Islet precursor cell (in vitro differentiated cells): ENCODE measurements around the gene SAP30BP.

Experiments used
- DNase-seq: peaks from one replicate; pipeline ENCODE4 v3.0.0-alpha.2; 2018

Gene SAP30BP

GRCh38 chr17:75722542-75723095, 55.5 kb downstream of the SAP30BP start:
- DNase-seq: no peak

DNA sequence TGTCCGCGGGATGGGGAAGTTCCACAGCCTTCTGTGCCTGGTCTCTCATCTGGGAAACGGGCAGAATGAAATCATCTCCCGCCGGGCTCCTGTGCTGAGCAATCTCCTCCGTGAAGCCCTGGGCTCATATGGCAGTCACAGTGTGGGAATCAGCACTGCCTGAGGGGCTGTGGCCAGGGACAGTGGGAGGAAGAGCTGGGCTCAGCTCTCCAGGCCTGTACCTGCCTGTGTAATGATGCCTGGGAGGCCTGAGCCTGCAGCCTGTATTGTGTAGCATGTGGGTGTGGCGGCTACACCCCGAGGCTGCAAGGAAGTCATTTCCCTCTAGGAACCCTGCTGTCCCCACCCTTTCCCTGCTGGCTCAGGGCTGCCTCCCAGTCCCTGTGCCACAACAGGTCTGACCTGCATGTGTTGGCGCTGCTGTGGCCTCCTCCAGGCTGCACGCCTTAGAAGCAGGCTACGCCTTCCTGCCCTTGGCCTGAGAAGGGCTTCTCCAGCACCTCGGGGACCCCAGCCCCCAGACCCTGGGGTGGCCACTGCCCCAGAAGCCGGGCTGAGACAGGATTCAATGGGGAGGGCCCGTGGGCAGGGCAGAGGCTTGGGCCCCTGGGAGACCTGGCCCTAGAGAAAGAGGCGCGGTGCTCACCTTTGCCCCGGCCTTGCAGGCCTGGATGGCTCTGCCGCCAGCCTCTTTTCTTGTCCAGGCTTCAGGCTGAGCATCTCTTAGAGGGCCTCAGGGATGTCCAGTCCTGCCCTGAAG, 56.2 kb downstream of the SAP30BP start:
- peak; percentile 94 for DNase-seq

DNA sequence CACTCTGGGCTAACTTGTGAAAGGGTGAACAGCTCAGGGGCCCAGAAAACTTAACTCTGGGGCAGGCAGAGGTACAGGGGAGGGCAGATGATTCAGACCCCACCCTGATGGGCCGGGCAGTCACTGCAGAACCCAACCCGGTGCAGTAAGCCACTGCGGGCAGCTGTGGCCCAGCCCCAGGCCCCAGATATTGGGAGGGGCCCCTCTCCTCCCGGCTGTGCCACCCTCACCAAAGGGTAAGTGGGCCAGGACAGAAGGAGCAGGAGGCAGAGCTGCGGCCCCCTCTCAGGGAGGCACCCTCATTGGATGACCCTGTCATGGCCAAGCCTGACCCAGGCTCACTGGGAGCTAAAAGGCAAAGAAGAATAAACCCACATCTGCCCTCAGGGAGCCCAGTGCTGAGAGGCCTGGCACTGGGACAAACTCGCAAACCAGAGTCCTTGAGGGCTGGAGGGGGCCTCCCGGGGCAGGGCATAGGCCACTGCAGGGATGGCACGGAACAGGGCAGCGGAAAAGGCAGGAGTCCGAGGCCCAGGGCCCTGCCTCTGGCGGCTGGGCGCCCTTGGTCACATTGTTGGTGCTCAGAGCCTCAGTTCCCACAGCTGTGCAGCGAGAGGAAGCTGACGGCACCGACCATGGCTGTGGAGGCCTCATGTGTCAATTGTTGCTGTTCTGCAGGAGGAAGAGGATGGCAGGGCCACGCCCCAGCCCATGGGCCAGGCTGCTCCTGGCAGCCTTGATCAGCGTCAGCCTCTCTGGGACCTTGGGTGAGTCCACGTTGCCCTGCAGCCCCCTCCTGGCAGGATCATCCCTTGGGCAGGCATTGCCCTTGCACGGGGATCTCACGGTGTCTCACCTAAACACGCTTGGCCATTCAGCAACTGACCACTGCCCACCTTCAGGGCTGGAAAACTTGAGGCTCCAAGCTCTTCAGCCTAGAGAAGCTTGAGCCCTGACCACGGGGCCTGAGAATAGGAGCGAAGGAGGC, 57.2 kb downstream of the SAP30BP start:
- DNase-seq: no peak

GRCh38 chr17:75725504-75725903, 58.4 kb downstream of the SAP30BP start:
- no peak for DNase-seq

DNA sequence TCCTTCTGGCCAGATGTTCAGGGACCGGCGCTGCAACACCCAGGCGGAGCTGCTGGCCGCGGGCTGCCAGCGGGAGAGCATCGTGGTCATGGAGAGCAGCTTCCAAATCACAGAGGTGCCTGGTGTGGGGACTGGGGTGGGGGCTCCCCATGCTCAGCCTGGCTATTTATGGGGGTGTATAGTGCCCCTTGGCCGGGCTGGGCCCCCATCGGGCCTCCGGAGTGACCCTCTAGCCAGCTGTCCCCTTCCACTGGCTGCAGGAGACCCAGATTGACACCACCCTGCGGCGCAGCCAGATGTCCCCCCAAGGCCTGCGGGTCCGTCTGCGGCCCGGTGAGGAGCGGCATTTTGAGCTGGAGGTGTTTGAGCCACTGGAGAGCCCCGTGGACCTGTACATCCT, 60.3 kb downstream of the SAP30BP start:
- no peak for DNase-seq

DNA sequence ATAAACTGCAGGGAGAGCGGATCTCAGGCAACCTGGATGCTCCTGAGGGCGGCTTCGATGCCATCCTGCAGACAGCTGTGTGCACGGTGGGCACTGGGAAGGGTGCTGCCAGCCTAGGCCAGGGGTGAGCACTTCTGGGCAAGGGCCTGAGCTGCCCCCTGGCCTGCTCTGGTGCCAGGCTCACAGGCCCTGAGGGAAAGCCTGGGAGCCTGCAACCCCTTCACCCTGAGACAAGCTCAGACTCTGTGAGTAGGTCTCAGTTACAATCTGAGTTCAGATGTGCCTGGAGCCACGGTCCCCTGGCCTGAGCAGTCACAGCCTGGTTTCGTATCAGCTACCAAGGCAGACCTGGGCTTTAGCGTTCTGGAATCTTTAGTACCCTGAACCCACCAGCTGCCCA, 62.2 kb downstream of the SAP30BP start:
- DNase-seq: no peak

DNA sequence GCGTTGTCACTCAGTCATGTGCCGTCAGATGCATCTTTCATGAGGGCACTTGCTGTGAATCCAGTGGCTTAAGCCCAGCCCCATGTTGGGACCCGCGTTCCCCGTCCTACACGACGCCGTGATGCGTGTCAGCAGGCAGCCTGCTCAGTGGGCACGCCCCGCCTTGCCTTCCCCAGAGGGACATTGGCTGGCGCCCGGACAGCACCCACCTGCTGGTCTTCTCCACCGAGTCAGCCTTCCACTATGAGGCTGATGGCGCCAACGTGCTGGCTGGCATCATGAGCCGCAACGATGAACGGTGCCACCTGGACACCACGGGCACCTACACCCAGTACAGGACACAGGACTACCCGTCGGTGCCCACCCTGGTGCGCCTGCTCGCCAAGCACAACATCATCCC, 62.9 kb downstream of the SAP30BP start:
- no peak for DNase-seq

DNA sequence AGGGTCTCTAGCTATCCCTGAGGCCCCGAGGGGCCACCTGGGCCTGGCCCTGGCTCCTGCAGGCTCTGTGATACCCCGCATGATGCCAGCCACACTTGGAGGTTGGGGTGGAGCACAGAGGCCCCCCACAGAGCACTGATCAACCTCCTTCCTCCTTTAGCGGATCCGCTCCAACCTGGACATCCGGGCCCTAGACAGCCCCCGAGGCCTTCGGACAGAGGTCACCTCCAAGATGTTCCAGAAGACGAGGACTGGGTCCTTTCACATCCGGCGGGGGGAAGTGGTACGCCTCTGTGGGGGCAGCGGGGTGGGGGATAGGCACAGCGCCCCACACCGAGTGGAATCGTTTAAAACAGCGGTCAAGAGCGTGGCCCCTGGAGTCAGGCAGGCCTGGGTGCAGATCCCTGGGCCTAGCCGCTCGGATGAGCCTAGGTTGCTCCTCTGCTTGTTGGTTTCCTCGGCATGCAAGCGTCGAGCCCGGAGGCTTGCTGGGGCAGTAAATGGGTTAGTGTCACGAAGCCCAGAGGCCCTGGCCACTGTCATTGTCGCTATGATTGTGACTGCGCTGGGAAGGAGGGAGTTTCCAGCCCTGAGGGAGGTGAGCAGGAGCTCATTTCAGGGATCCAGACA, 64.1 kb downstream of the SAP30BP start:
- no peak for DNase-seq

DNA sequence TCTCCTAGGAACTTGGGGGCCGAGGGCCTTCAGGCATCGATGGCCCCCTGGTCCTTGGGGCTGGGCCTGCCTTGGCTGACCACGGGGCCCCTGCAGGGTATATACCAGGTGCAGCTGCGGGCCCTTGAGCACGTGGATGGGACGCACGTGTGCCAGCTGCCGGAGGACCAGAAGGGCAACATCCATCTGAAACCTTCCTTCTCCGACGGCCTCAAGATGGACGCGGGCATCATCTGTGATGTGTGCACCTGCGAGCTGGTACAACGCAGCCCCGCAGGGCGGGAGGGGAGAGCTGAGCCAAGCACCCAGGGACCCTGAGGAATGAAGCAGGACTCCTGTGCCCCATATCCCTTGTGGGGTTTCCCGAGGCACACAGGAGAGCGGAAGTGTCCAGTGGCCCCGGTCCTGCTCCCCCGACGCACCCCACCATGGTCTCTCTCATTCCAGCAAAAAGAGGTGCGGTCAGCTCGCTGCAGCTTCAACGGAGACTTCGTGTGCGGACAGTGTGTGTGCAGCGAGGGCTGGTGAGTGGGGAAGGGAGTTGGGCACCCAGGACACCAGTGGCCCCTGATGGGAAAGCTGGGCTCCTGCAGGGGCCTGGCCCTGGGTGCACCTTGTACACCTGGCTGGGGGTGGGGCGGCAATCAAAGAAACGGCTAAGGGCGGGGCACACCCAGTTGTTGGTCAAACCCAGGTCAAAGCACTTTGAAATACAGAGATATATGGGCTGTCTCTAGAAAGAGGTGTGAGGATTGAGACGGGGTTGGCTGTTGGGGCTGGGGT, 64.8 kb downstream of the SAP30BP start:
- no peak for DNase-seq

DNA sequence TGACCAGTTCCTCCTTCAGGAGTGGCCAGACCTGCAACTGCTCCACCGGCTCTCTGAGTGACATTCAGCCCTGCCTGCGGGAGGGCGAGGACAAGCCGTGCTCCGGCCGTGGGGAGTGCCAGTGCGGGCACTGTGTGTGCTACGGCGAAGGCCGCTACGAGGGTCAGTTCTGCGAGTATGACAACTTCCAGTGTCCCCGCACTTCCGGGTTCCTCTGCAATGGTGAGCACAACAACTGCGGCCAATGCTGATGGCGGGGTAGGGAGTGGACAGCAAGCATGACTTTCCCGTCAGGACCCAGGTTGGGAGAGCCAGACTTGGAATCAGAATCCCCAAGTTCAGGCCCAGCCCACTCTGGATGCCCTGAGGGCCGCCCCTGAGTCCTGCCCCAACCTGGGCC, 66.3 kb downstream of the SAP30BP start:
- no peak for DNase-seq

- no peak for DNase-seq
Observed at GRCh38 chr17:75734674-75735294, 67.6 kb downstream of the SAP30BP start.

DNA sequence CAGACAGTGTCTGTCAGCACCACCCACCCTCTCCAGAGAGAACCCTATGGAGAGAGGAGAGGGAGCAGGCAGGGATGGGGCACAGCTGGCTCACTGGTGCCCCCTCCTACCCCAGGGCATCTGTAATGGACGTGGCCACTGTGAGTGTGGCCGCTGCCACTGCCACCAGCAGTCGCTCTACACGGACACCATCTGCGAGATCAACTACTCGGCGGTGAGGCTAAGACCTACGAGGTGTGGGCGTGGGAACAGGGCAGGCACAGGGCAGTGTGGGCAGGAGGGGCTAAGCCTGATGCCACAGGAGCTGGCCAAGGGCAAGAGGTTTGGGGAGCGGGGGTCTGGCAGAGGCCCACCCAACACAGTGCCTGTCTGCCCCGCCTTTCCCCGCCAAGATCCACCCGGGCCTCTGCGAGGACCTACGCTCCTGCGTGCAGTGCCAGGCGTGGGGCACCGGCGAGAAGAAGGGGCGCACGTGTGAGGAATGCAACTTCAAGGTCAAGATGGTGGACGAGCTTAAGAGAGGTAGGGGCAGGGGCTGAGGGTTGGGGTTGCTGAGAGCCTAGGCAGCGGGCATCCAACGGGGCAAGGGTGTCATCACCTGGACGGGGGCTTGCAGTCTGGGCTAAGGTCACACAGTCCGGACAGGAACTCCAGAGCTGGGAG, 69.2 kb downstream of the SAP30BP start:
- no peak for DNase-seq

GRCh38 chr17:75737133-75737962, 70.2 kb downstream of the SAP30BP start:
- no peak for DNase-seq

DNA sequence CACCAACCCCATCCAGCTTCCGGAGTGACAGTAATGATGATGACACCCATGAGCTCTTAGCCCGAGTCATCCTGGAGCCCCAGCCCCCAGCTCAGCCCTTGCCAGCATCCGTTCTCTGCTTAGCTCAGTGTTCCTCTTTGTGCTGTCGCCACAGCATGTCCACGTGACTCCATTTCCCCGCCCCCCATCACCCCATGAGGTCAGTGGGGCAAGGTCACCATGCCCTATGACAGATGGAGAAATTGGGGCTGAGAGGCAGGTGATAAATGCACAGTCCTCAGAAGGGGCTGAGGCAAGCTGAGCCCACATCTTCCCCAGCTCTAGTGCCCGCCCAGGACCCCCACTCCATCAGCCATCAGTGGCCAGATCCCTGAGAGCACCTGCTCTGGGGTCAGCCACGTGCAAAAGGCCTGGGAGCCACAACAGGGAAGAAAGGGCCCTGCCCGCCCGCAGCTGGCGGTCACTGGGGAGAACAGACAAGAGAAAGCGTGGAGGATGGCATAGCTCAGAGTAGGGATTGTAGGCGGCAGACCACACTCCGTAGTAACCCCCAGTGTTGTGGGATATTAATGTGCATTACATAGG, 71.2 kb downstream of the SAP30BP start:
- no peak for DNase-seq

GRCh38 chr17:75739174-75739573, 72.0 kb downstream of the SAP30BP start:
- DNase-seq: no peak

DNA sequence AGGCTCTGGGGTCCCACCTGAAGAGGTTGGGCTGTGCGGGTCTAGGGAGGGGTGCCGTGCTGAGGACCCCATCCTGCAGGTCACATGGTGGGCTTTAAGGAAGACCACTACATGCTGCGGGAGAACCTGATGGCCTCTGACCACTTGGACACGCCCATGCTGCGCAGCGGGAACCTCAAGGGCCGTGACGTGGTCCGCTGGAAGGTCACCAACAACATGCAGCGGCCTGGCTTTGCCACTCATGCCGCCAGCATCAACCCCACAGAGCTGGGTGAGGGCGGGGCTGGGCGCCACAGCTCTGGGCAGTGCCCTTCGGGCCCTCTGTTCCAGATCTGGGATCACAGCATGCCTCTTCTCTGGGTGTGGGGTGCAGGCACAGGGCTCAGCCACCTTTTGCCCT, 72.7 kb downstream of the SAP30BP start:
- no peak for DNase-seq

DNA sequence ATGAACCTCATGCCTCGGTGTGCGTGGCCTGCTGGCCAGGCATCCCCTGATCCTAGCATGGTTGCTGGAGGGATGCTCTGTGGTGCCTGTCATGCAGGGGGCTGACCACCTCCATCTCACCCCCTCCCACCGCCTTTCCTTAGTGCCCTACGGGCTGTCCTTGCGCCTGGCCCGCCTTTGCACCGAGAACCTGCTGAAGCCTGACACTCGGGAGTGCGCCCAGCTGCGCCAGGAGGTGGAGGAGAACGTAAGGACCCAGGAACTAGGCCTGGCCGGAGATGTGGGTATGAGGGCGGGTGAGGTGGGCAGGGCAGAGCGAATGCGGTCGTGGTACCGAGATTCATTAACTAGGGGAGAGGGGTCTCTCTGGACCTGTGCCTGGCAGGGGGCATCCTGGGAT, 73.1 kb downstream of the SAP30BP start:
- DNase-seq: no peak

GRCh38 chr17:75740631-75741077, 73.5 kb downstream of the SAP30BP start:
- DNase-seq: no peak

DNA sequence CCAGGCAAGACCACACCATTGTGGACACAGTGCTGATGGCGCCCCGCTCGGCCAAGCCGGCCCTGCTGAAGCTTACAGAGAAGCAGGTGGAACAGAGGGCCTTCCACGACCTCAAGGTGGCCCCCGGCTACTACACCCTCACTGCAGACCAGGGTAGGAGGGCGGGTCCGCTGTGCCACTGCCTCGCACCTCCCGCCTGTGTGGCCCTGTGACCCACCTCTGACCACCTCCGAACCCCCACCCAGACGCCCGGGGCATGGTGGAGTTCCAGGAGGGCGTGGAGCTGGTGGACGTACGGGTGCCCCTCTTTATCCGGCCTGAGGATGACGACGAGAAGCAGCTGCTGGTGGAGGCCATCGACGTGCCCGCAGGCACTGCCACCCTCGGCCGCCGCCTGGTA, 75.2 kb downstream of the SAP30BP start:
- no peak for DNase-seq

DNA sequence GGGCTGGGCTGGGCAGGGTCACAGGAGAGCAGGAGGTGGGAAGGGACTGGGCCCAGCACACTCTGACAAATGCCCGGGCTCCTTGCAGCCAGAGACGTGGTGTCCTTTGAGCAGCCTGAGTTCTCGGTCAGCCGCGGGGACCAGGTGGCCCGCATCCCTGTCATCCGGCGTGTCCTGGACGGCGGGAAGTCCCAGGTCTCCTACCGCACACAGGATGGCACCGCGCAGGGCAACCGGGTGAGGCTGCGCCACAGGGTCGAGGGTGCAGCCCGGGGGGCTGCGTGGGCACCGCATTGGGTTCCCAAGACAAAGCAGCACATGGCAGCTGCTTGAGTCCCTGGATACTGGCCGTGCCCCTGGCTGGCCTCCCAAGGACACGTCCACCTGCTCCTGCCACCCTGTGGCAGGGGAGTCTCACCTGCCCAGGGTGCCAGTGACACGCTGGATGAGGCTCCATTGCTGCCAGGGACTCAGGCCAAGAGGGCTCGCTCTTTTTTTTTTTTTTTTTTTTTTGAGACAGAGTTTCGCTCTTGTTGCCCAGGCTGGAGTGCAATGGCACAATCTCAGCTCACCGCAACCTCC, 76.6 kb downstream of the SAP30BP start:
- DNase-seq: no peak
